IMR-90 (cell line): ENCODE measurements around the gene CST9. TPM values are rescaled to one million over a fixed set of nuclear protein-coding genes. Genes with fewer than 3 reads are reported as not detected.

ENCODE experiments used
- ATAC-seq: fragments of 200-7000 bp; cut with Tn5 transposase; 2 replicates; pipeline ENCODE4 v1.9.1; 2020; ENCODE audit warnings: low read depth, mild to moderate bottlenecking, moderate library complexity
- BruUV-seq: library from RNA; stranded (reverse); fragments of 400-500 nt; replicated peaks from 2 replicates; lab custom pipeline; 2021; lab: Mats Ljungman, UMichigan
- CTCF ChIA-PET: fragments of 300-600 bp; formaldehyde crosslinking; extraction: SDS; loops from one replicate; lab custom pipeline; 2021; ENCODE audit warnings: antibody characterized with exemption; lab: Yijun Ruan, JAX
- POLR2A ChIA-PET: fragments of 300-600 bp; sonication (Branson Sonifier 250); formaldehyde crosslinking; loops from one replicate; lab custom pipeline; 2022; ENCODE audit warnings: antibody characterized with exemption; ENCODE audit not compliant: unreplicated experiment; lab: Charles Lee
- DNase-seq: peaks from one replicate; pipeline ENCODE4 v3.0.0; 2013
- H2AFZ ChIP-seq: replicated peaks from 2 replicates; pipeline ENCODE3; 2013; ENCODE audit warnings: low read length, mild to moderate bottlenecking; ENCODE audit not compliant: poor library complexity
- H2AK5ac ChIP-seq: 2 replicates; pipeline ENCODE4 v1.6.1; 2013; ENCODE audit warnings: low read depth, low read length, inconsistent platforms
- H2AK9ac ChIP-seq: replicated peaks from 2 replicates; pipeline ENCODE3; 2013; ENCODE audit warnings: mild to moderate bottlenecking, low read depth, low read length, moderate library complexity; ENCODE audit not compliant: poor library complexity
- H2BK120ac ChIP-seq: 2 replicates; pipeline ENCODE4 v1.6.1; 2013; ENCODE audit warnings: low read depth, low read length, inconsistent platforms
- H2BK15ac ChIP-seq: 3 replicates; pipeline ENCODE4 v1.6.1; 2013; ENCODE audit warnings: low read depth, low read length, inconsistent platforms
- H2BK20ac ChIP-seq: 2 replicates; pipeline ENCODE4 v1.6.1; 2013; ENCODE audit warnings: low read depth, mild to moderate bottlenecking, inconsistent platforms, low read length, moderate library complexity
- H2BK5ac ChIP-seq: 2 replicates; pipeline ENCODE4 v1.6.1; 2013; ENCODE audit warnings: mild to moderate bottlenecking, low read depth, low read length, inconsistent platforms; ENCODE audit not compliant: poor library complexity, severe bottlenecking
- H3K14ac ChIP-seq: replicated peaks from 2 replicates; pipeline ENCODE4 v1.6.1; 2013; ENCODE audit warnings: low read depth, low read length, inconsistent platforms
- H3K18ac ChIP-seq: 2 replicates; pipeline ENCODE4 v1.6.1; 2013; ENCODE audit warnings: low read depth, low read length, control low read depth
- H3K23ac ChIP-seq: 2 replicates; pipeline ENCODE4 v1.6.1; 2013; ENCODE audit warnings: low read depth, low read length, inconsistent platforms
- H3K27ac ChIP-seq: 2 replicates; pipeline ENCODE4 v1.5.1; 2013; ENCODE audit warnings: mild to moderate bottlenecking, control low read depth, low read length; ENCODE audit not compliant: insufficient read depth
- H3K27me3 ChIP-seq: 2 replicates; pipeline ENCODE4 v1.6.1; 2013; ENCODE audit warnings: low read length; ENCODE audit not compliant: control insufficient read depth, insufficient read depth
- H3K36me3 ChIP-seq: 2 replicates; pipeline ENCODE4 v1.6.1; 2013; ENCODE audit warnings: low read length, mixed read lengths; ENCODE audit not compliant: control insufficient read depth, insufficient read depth
- H3K4ac ChIP-seq: 2 replicates; pipeline ENCODE4 v1.6.1; 2013; ENCODE audit warnings: low read depth, low read length, inconsistent platforms
- H3K4me1 ChIP-seq: 2 replicates; pipeline ENCODE4 v1.6.1; 2013; ENCODE audit warnings: low read length, mixed read lengths; ENCODE audit not compliant: control insufficient read depth, insufficient read depth
- H3K4me2 ChIP-seq: 2 replicates; pipeline ENCODE4 v1.6.1; 2013; ENCODE audit warnings: low read depth, mild to moderate bottlenecking, control low read depth, low read length, moderate library complexity
- H3K4me3 ChIP-seq: 2 replicates; pipeline ENCODE4 v1.5.1; 2013; ENCODE audit warnings: low read depth, mild to moderate bottlenecking, control low read depth, low read length, moderate library complexity; ENCODE audit not compliant: insufficient read depth
- H3K56ac ChIP-seq: 2 replicates; pipeline ENCODE4 v1.6.1; 2013; ENCODE audit warnings: low read length, inconsistent platforms; ENCODE audit not compliant: insufficient read depth; ENCODE audit errors: extremely low read depth
- H3K79me1 ChIP-seq, 2 experiments: 2 replicates each; pipeline ENCODE4 v1.6.1; 2013; ENCODE audit warnings: low read length in 2 of 2, inconsistent platforms in 1 of 2, low read depth in 1 of 2
- H3K9ac ChIP-seq: 2 replicates; pipeline ENCODE4 v1.6.1; 2013; ENCODE audit warnings: low read depth, low read length, control low read depth
- H3K9me1 ChIP-seq: 2 replicates; pipeline ENCODE4 v1.6.1; 2013; ENCODE audit warnings: low read length, inconsistent platforms; ENCODE audit not compliant: insufficient read depth
- H3K9me3 ChIP-seq: 2 replicates; pipeline ENCODE4 v1.6.1; 2013; ENCODE audit warnings: low read length; ENCODE audit not compliant: control insufficient read depth, insufficient read depth
- H4K20me1 ChIP-seq: 2 replicates; pipeline ENCODE4 v1.6.1; 2013; ENCODE audit warnings: low read length, inconsistent platforms; ENCODE audit not compliant: insufficient read depth
- H4K5ac ChIP-seq: 2 replicates; pipeline ENCODE4 v1.6.1; 2013; ENCODE audit warnings: mild to moderate bottlenecking, low read depth, low read length, control low read depth
- H4K8ac ChIP-seq, 2 experiments: 2 replicates each; pipeline ENCODE4 v1.6.1; 2013; ENCODE audit warnings: low read depth in 2 of 2, low read length in 2 of 2, control low read depth in 1 of 2, inconsistent platforms in 1 of 2
- H4K91ac ChIP-seq: 2 replicates; pipeline ENCODE4 v1.6.1; 2013; ENCODE audit warnings: low read depth, low read length, inconsistent platforms; ENCODE audit not compliant: insufficient read depth
- BHLHE40 ChIP-seq: fragments of 150-350 bp; IDR thresholded peaks from 2 replicates; pipeline ENCODE4 v1.6.1; 2016; ENCODE audit warnings: mild to moderate bottlenecking, low read depth, low read length
- CEBPB ChIP-seq: IDR thresholded peaks from 2 replicates; pipeline ENCODE4 v1.6.1; 2012; ENCODE audit warnings: low read depth, low read length, improper control_type of control experiment
- FOS ChIP-seq: fragments of 150-350 bp; IDR thresholded peaks from 2 replicates; pipeline ENCODE4 v1.6.1; 2016; ENCODE audit warnings: low read depth, low read length
- MAZ ChIP-seq: IDR thresholded peaks from 2 replicates; pipeline ENCODE4 v1.6.1; 2012; ENCODE audit warnings: low read depth, mild to moderate bottlenecking, low read length, improper control_type of control experiment, moderate library complexity, borderline replicate concordance
- MXI1 ChIP-seq: IDR thresholded peaks from 2 replicates; pipeline ENCODE4 v1.6.1; 2012; ENCODE audit warnings: low read depth, mild to moderate bottlenecking, low read length, moderate library complexity, borderline replicate concordance
- NFE2L2 ChIP-seq: fragments of 150-350 bp; IDR thresholded peaks from 2 replicates; pipeline ENCODE4 v1.6.1; 2016; ENCODE audit warnings: low read depth, mild to moderate bottlenecking, low read length
- SMC3 ChIP-seq: fragments of 150-350 bp; IDR thresholded peaks from 2 replicates; pipeline ENCODE4 v1.6.1; 2016; ENCODE audit warnings: low read depth, mild to moderate bottlenecking, antibody characterized with exemption, low read length, moderate library complexity
- WGBS, 2 experiments: methylation state at CpG; one replicate each; pipeline versions ENCODE4 v1.1.5 to v1.1.7; 2013; ENCODE audit warnings: missing lambda C conversion rate in 2 of 2; ENCODE audit not compliant: insufficient read length in 1 of 2; ENCODE audit errors: extremely low coverage in 2 of 2; 5-methylcytosine and 5-hydroxymethylcytosine counted together
- dilution Hi-C: fragments of 300-500 bp; cut with HindIII; formaldehyde crosslinking; loops from one replicate; pipeline ENCODE4 v1.14.3; 2018; ENCODE audit warnings: low sequenced_read_pairs; ENCODE audit not compliant: unreplicated experiment
- in situ Hi-C: fragments of 300-500 bp; cut with MboI; formaldehyde crosslinking; loops from 3 replicates; pipeline ENCODE4 v1.14.3; 2019; ENCODE audit warnings: low sequenced_read_pairs, inconsistent platforms, mixed read lengths
- intact Hi-C: fragments of 100-400 bp; cut with micrococcal nuclease; formaldehyde crosslinking; loops from 2 replicates; pipeline ENCODE4 v1.10.0; 2022
- polyA plus RNA-seq, 3 experiments: library from polyadenylated mRNA; depleted of rRNA; stranded (reverse); fragments of >200 nt; gene quantifications; 2 replicates each; pipeline ENCODE4 v1.2.3, GENCODE V29; 2012; ENCODE audit warnings: low replicate concordance in 1 of 3
- total RNA-seq: library from RNA; depleted of rRNA; stranded (reverse); fragments of >200 nt; gene quantifications from 2 replicates; pipeline ENCODE4 v1.2.3, GENCODE V29; 2012
- TF ChIP-seq, protein P1 (sequence below): fragments of 150-350 bp; IDR thresholded peaks from 2 replicates; pipeline ENCODE4 v1.6.1; 2016; ENCODE audit warnings: low read depth, mild to moderate bottlenecking, low read length, moderate library complexity, borderline replicate concordance

CST9 gene
- total and polyA plus RNA-seq, 2 of the 4 experiments (the other 2 are of a cell fraction): not detected

GRCh38 chr20:23649830-23650417 is 44.2 kb upstream of the CST9 start:
- Histone ChIP-seq H2BK15ac (no peak overlapping the region), H3K4me2 (no peak overlapping the region), H3K27me3 (no peaks in the 10 kb centered on the region; the same call in 1 of the 2 replicates), H4K91ac (no peak overlapping the region), H3K14ac (no peak overlapping the region), H3K23ac (no peak overlapping the region), H2BK5ac (no peak overlapping the region), H2AFZ (no peak overlapping the region), H3K9me3 (no peaks in the 10 kb centered on the region), H2AK5ac (no peak overlapping the region), H4K20me1 (no peaks in the 10 kb centered on the region), H3K9ac (no peak overlapping the region), H3K27ac (no peak overlapping the region), H4K8ac (no peak overlapping the region), H3K18ac (no peak overlapping the region), H3K4me1 (0 out of 2 replicates have a peak, but pooled peaks cover 2% of the 10 kb centered on the region), H2BK120ac (no peak overlapping the region), H3K4ac (no peak overlapping the region), H2BK20ac (no peak overlapping the region), H3K56ac (no peak overlapping the region), H3K79me1 (no peaks in the 10 kb centered on the region), H3K4me3 (no peak overlapping the region), H3K36me3 (no peaks in the 10 kb centered on the region), H3K9me1 (no peaks in the 10 kb centered on the region), H2AK9ac (no peak overlapping the region), H4K5ac (no peak overlapping the region)
- no peak for DNase-seq
- CTCF ChIA-PET: no interaction called here
- in situ Hi-C loops: loop anchor here (25.0 kb wide), 2 partner anchors 1612 to 1762 kb away; partner anchors contain the start of gene GINS1
- WGBS, 2 experiments: no CpG with 5 or more reads among the region's 1 CpG
- no TSS peak for BruUV-seq
- POLR2A ChIA-PET: no interaction called here
- TF ChIP-seq, protein P1, sequence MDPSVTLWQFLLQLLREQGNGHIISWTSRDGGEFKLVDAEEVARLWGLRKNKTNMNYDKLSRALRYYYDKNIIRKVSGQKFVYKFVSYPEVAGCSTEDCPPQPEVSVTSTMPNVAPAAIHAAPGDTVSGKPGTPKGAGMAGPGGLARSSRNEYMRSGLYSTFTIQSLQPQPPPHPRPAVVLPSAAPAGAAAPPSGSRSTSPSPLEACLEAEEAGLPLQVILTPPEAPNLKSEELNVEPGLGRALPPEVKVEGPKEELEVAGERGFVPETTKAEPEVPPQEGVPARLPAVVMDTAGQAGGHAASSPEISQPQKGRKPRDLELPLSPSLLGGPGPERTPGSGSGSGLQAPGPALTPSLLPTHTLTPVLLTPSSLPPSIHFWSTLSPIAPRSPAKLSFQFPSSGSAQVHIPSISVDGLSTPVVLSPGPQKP: no peak
- TF ChIP-seq MXI1: no peak
- no peak for TF ChIP-seq SMC3
- TF ChIP-seq CEBPB: no peak
- no peak for TF ChIP-seq MAZ
- TF ChIP-seq BHLHE40: no peak
- TF ChIP-seq NFE2L2: no peak
- no peak for TF ChIP-seq FOS
- intact Hi-C loops: no loop called here
- dilution Hi-C loops: no loop called here
- no peak for ATAC-seq
